ENCODE data around the gene MME.

MME gene

GRCh38 chr3:155079746-155080487, at the start of gene MME:
TSS of gene MME (plus strand) at chr3:155080319. CDS start at chr3:155084168, 3,849 bp downstream.
- peak; percentile 69 for DNase-seq

GRCh38 chr3:155031186-155031585, 48.9 kb upstream of the MME start:
- no peak for DNase-seq

GRCh38 chr3:155032918-155033317, 47.2 kb upstream of the MME start:
- DNase-seq = no peak

GRCh38 chr3:155034786-155035185, 45.3 kb upstream of the MME start:
- DNase-seq = no peak

GRCh38 chr3:155035553-155035952, 44.6 kb upstream of the MME start:
- DNase-seq = no peak

- no peak for DNase-seq
Observed at GRCh38 chr3:155037508-155038202, 42.5 kb upstream of the MME start.

- DNase-seq = no peak
Observed at GRCh38 chr3:155038203-155038554, 41.9 kb upstream of the MME start.

GRCh38 chr3:155046935-155047334, 33.2 kb upstream of the MME start:
- no peak for DNase-seq

- no peak for DNase-seq
Observed at GRCh38 chr3:155047672-155048071, 32.4 kb upstream of the MME start.

GRCh38 chr3:155049959-155050358, 30.2 kb upstream of the MME start:
- no peak for DNase-seq

GRCh38 chr3:155052470-155052869, 27.6 kb upstream of the MME start:
- no peak for DNase-seq

GRCh38 chr3:155053756-155054155, 26.4 kb upstream of the MME start:
- no peak for DNase-seq

- no peak for DNase-seq
Observed at GRCh38 chr3:155064920-155065319, 15.2 kb upstream of the MME start.

- DNase-seq = no peak
Observed at GRCh38 chr3:155065537-155065936, 14.6 kb upstream of the MME start.

- no peak for DNase-seq
Observed at GRCh38 chr3:155069729-155070128, 10.4 kb upstream of the MME start.

GRCh38 chr3:155070316-155070715, 9.8 kb upstream of the MME start:
- no peak for DNase-seq

- DNase-seq = no peak
Observed at GRCh38 chr3:155070932-155071387, 9.2 kb upstream of the MME start.

- DNase-seq = no peak
Observed at GRCh38 chr3:155075200-155075599, 4.9 kb upstream of the MME start.

GRCh38 chr3:155076888-155077287, 3.2 kb upstream of the MME start:
- no peak for DNase-seq

- no peak for DNase-seq
Observed at GRCh38 chr3:155078711-155079467, 1.2 kb upstream of the MME start.

GRCh38 chr3:155079468-155079745, 712 bp upstream of the MME start:
- DNase-seq = no peak

- no peak for DNase-seq
Observed at GRCh38 chr3:155080692-155081091, 573 bp downstream of the MME start.

GRCh38 chr3:155083313-155083905, 3.3 kb downstream of the MME start:
- DNase-seq = no peak

GRCh38 chr3:155084567-155084966, 4.4 kb downstream of the MME start:
- no peak for DNase-seq

All from NCI-H82 (cell line).